ENCODE data around the gene SNRPN. TPM values are rescaled to one million over a fixed set of nuclear protein-coding genes. Genes with fewer than 3 reads are reported as not detected.

SNRPN gene
- total RNA-seq, 1 donor from 2014 or later = 125 TPM

- TF ChIP-seq CTCF (conservative IDR thresholded peaks at IDR 0.05) = no peak
- Mint-ChIP-seq H3K4me3 (peak overlapping the region; percentile 93), H3K27ac (ENCODE audit: unreplicated experiment) (peak overlapping the region; percentile 96), H3K27me3 (ENCODE audit: low read depth) (no peaks in the 10 kb centered on the region), H3K4me1 (peaks cover 20% of the 10 kb centered on the region), H3K9me3 (no peaks in the 10 kb centered on the region), H3K36me3 (ENCODE audit: low read depth) (peaks cover 2% of the 10 kb centered on the region)
- peak; percentile 59 for DNase-seq (ENCODE audit: low read depth, low spot score)
These were observed 1.5 kb downstream of the SNRPN start for GRCh38 chr15:24956111-24956838.

- Mint-ChIP-seq H3K27me3 (ENCODE audit: low read depth) (no peaks in the 10 kb centered on the region), H3K4me1 (peaks cover 20% of the 10 kb centered on the region), H3K36me3 (ENCODE audit: low read depth) (peaks cover 2% of the 10 kb centered on the region), H3K4me3 (peak overlapping the region; percentile 93), H3K27ac (ENCODE audit: unreplicated experiment) (no peak overlapping the region), H3K9me3 (no peaks in the 10 kb centered on the region)
- no peak for DNase-seq (ENCODE audit: low read depth, low spot score)
- no peak for TF ChIP-seq CTCF (conservative IDR thresholded peaks at IDR 0.05)
These were observed 2.9 kb downstream of the SNRPN start for GRCh38 chr15:24957691-24958090.

- no peaks in the 10 kb centered on the region for H3K27me3 Mint-ChIP-seq (ENCODE audit: low read depth)
- H3K9me3 Mint-ChIP-seq = no peaks in the 10 kb centered on the region
- H3K27ac Mint-ChIP-seq (ENCODE audit: unreplicated experiment) = no peak overlapping the region
- H3K4me1 Mint-ChIP-seq = peaks cover 12% of the 10 kb centered on the region
- no peak for TF ChIP-seq CTCF (conservative IDR thresholded peaks at IDR 0.05)
- H3K36me3 Mint-ChIP-seq (ENCODE audit: low read depth) = peaks cover 17% of the 10 kb centered on the region
- H3K4me3 Mint-ChIP-seq = no peak overlapping the region
- DNase-seq (ENCODE audit: low read depth, low spot score) = no peak
These were observed 7.2 kb downstream of the SNRPN start for GRCh38 chr15:24961967-24962366.

GRCh38 chr15:24962880-24963279 is 8.1 kb downstream of the SNRPN start:
- Mint-ChIP-seq H3K27me3 (ENCODE audit: low read depth) (no peaks in the 10 kb centered on the region), H3K4me3 (no peak overlapping the region), H3K36me3 (ENCODE audit: low read depth) (peaks cover 19% of the 10 kb centered on the region), H3K4me1 (peaks cover 3% of the 10 kb centered on the region), H3K27ac (ENCODE audit: unreplicated experiment) (no peak overlapping the region), H3K9me3 (no peaks in the 10 kb centered on the region)
- no peak for DNase-seq (ENCODE audit: low read depth, low spot score)
- TF ChIP-seq CTCF (conservative IDR thresholded peaks at IDR 0.05) = no peak

GRCh38 chr15:24966364-24967103 is 11.7 kb downstream of the SNRPN start:
- no peak for DNase-seq (ENCODE audit: low read depth, low spot score)
- H3K27me3 Mint-ChIP-seq (ENCODE audit: low read depth) = no peaks in the 10 kb centered on the region
- H3K27ac Mint-ChIP-seq (ENCODE audit: unreplicated experiment) = no peak overlapping the region
- no peak overlapping the region for H3K4me3 Mint-ChIP-seq
- no peaks in the 10 kb centered on the region for H3K9me3 Mint-ChIP-seq
- peaks cover 25% of the 10 kb centered on the region for H3K36me3 Mint-ChIP-seq (ENCODE audit: low read depth)
- TF ChIP-seq CTCF (conservative IDR thresholded peaks at IDR 0.05) = no peak
- no peaks in the 10 kb centered on the region for H3K4me1 Mint-ChIP-seq

All from neural crest cell (in vitro differentiated cells).